ENCODE data around the gene CLN5.
"Not testable (repeated sequence)": the region's sequence is repeated elsewhere in the genome, so short reads cannot be mapped to it uniquely, and the experiment has no call there.

GRCh38 chr13:77008337-77008736 lies 16.5 kb downstream of the CLN5 start:
- TF ChIP-seq CTCF (IDR thresholded peaks at IDR 0.05; ENCODE audit: low read length); EZH2 (IDR thresholded peaks at IDR 0.05; ENCODE audit: borderline replicate concordance, low read length): not testable (repeated sequence)

Measured in OCI-LY1 (cell line).